Adrenal gland (tissue), 5 donors: Measurements from ENCODE around the gene LAMA4.

Source experiments
- CTCF ChIP-seq, 6 experiments: fragments of 450-650 bp in 4 of 6; fragments of 200-600 bp in 2 of 6; sonication (generic) in 1 of 6; IDR thresholded peaks; 1 replicate in 5 of 6; 2 replicates in 1 of 6; pipeline versions ENCODE4 v1.5.1 to v1.8.0; 2016 to 2021; ENCODE audit warnings: antibody characterized with exemption in 6 of 6, mild to moderate bottlenecking in 2 of 6, moderate library complexity in 1 of 6
- POLR2A ChIP-seq, 2 donors: fragments of 450-650 bp; IDR thresholded peaks; one replicate each; pipeline ENCODE4 v1.6.1; 2017; ENCODE audit warnings: antibody characterized with exemption in 2 of 2, mild to moderate bottlenecking in 2 of 2, moderate library complexity in 1 of 2
- donor health status: DM: no; HTN: no; CAD: no.

GRCh38 chr6:112183271-112183671 lies 71.1 kb downstream of the LAMA4 start:
- TF ChIP-seq POLR2A (IDR thresholded peaks at IDR 0.05), result no peak
- no peak for TF ChIP-seq CTCF (IDR thresholded peaks at IDR 0.05)
